Common myeloid progenitor, CD34-positive (primary cell): ENCODE measurements around the gene GNAO1.
"Not testable (repeated sequence)": the region's sequence is repeated elsewhere in the genome, so short reads cannot be mapped to it uniquely, and the experiment has no call there.

Experiments
- CTCF ChIA-PET: fragments of 350-600 bp; sonication (Branson Sonifier 250); formaldehyde crosslinking; loops from one replicate; lab custom pipeline; 2021; ENCODE audit warnings: antibody characterized with exemption; lab: Charles Lee
- POLR2A ChIA-PET: fragments of 350-600 bp; sonication (Branson Sonifier 250); formaldehyde crosslinking; loops from one replicate; lab custom pipeline; 2021; ENCODE audit warnings: antibody characterized with exemption; lab: Charles Lee
- DNase-seq, 3 donors: peaks; one replicate each; pipeline versions ENCODE4 v3.0.0 to v3.0.0-alpha.2; 2013
- H3K27ac ChIP-seq, 2 experiments: 1 replicate in 1 of 2; 2 replicates in 1 of 2; pipeline ENCODE4 v1.7.0; 2013; ENCODE audit warnings: inconsistent platforms in 2 of 2, low read length in 2 of 2, mild to moderate bottlenecking in 2 of 2, low read depth in 1 of 2, moderate library complexity in 1 of 2; ENCODE audit not compliant: severe bottlenecking in 2 of 2, insufficient read depth in 1 of 2, poor library complexity in 1 of 2
- H3K27me3 ChIP-seq, 5 experiments: replicated peaks in 2 of 5; 1 replicate in 3 of 5; 2 replicates in 2 of 5; pipeline versions ENCODE4 v1.6.1 to v1.7.0; 2013; ENCODE audit warnings: low read length in 4 of 5, mild to moderate bottlenecking in 2 of 5, moderate library complexity in 2 of 5, inconsistent platforms in 1 of 5; ENCODE audit not compliant: insufficient read depth in 5 of 5, control insufficient read depth in 4 of 5
- H3K36me3 ChIP-seq, 4 experiments: 1 replicate in 2 of 4; 2 replicates in 2 of 4; pipeline versions ENCODE4 v1.6.1 to v1.7.0; 2013; ENCODE audit warnings: low read length in 3 of 4, control low read depth in 1 of 4, mild to moderate bottlenecking in 1 of 4; ENCODE audit not compliant: control insufficient read depth in 4 of 4, insufficient read depth in 4 of 4
- H3K4me1 ChIP-seq, 4 experiments: 1 replicate in 3 of 4; 2 replicates in 1 of 4; pipeline versions ENCODE4 v1.6.1 to v1.7.1; 2013; ENCODE audit warnings: low read length in 3 of 4, mild to moderate bottlenecking in 3 of 4, control low read depth in 1 of 4, inconsistent platforms in 1 of 4, moderate library complexity in 1 of 4; ENCODE audit not compliant: control insufficient read depth in 4 of 4, insufficient read depth in 4 of 4; ENCODE audit errors: control extremely low read depth in 1 of 4
- H3K4me3 ChIP-seq, 7 experiments: 1 replicate in 4 of 7; 2 replicates in 3 of 7; pipeline versions ENCODE4 v1.5.1 to v1.7.0; 2013; ENCODE audit warnings: mild to moderate bottlenecking in 7 of 7, low read length in 6 of 7, moderate library complexity in 6 of 7, inconsistent platforms in 2 of 7, low read depth in 2 of 7, control low read depth in 1 of 7; ENCODE audit not compliant: insufficient read depth in 4 of 7, control insufficient read depth in 1 of 7; ENCODE audit errors: extremely low read depth in 1 of 7
- H3K9me3 ChIP-seq, 5 experiments: 1 replicate in 4 of 5; 2 replicates in 1 of 5; pipeline versions ENCODE4 v1.6.1 to v1.7.1; 2013; ENCODE audit warnings: low read length in 4 of 5, mild to moderate bottlenecking in 2 of 5, inconsistent platforms in 1 of 5, low read depth in 1 of 5, moderate library complexity in 1 of 5; ENCODE audit not compliant: control insufficient read depth in 4 of 5, insufficient read depth in 2 of 5; ENCODE audit errors: control extremely low read depth in 1 of 5
- WGBS: methylation state at CpG from one replicate; pipeline ENCODE4 v1.1.5; 2013; ENCODE audit not compliant: insufficient coverage; 5-methylcytosine and 5-hydroxymethylcytosine counted together

The GNAO1 gene

DNA sequence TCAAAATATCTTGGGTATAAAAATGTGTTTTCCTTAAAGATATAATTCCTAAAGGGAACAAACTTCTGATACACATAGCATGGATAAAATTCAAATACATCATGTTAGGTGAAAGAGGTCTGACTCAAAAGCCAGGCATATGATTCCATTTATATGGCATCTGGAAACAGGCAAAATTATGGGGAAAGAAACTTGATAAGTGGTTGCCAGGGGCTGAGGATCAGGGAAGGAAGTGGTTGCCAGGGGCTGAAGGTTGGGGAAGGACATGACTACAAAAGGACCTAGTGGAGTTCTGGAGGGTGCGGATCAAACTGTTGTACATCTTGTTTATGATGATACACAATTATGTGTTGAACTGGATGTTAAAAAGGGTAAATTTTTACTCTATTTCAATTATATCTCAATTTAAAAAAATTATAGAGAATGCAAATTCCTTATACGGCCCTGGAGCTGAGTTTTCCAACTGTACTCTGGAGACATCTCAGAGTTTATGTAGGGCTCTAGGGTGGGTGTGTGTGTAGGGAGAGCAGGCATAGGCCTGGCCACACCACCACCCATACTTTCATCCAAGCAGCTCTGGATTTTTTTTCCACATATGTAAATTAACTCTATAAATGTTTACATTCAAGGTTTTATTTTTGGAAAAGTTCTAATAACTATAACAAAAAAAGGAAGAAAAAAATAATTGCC is 179.0 kb downstream of the GNAO1 start:
- H3K4me1 ChIP-seq = no peaks in the 10 kb centered on the region
- H3K9me3 ChIP-seq = no peaks in the 10 kb centered on the region
- H3K27ac ChIP-seq = no peak overlapping the region
- H3K27me3 ChIP-seq = no peaks in the 10 kb centered on the region
- CTCF ChIA-PET = interaction anchor here (0.9 to 1.6 kb wide), 4 partner anchors 14 to 31 kb away, joined by 3 to 4 read pairs (median 4); no protein-coding TSS in a partner anchor
- WGBS = no CpG with 5 or more reads among the region's 2 CpGs
- no peak for DNase-seq
- H3K36me3 ChIP-seq = peaks cover 16 to 51% (median 34%) of the 10 kb centered on the region in 4 experiments
- H3K4me3 ChIP-seq = no peak overlapping the region
- POLR2A ChIA-PET = no interaction called here

GRCh38 chr16:56370875-56371659 is 179.8 kb downstream of the GNAO1 start:
- 82% methylated on average over 4 of the region's 6 CpGs for WGBS
- ChIA-PET CTCF (interaction anchor here (1.1 to 1.6 kb wide), 3 partner anchors 15 to 32 kb away, joined by 4 read pairs; no protein-coding TSS in a partner anchor), POLR2A (interaction anchor here (0.7 kb wide), 1 partner anchor 15 kb away, joined by 4 read pairs; no protein-coding TSS in a partner anchor)
- H3K9me3 ChIP-seq = no peaks in the 10 kb centered on the region
- no peak for DNase-seq
- no peak overlapping the region for H3K27ac ChIP-seq
- H3K36me3 ChIP-seq = peaks cover 19 to 49% (median 31%) of the 10 kb centered on the region in 4 experiments
- no peaks in the 10 kb centered on the region for H3K27me3 ChIP-seq
- no peak overlapping the region for H3K4me3 ChIP-seq
- H3K4me1 ChIP-seq = no peaks in the 10 kb centered on the region

DNA sequence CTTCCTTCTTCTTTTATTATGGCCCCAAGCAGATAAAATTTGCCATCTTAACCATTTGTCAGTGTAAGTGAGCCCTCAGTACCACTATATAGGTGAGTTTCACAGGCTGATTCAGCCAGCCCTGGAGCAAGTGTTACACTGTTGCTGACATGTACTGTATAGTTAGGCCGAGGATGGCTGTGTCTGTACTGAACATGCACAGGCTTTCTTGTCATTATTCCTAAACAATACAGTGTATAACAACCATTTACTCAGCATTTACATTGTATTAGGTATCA is 180.3 kb downstream of the GNAO1 start:
- Histone ChIP-seq H3K9me3 (no peaks in the 10 kb centered on the region), H3K4me1 (no peaks in the 10 kb centered on the region), H3K36me3 (peaks cover 16 to 47% (median 29%) of the 10 kb centered on the region in 4 experiments), H3K27ac (no peak overlapping the region), H3K27me3 (no peaks in the 10 kb centered on the region), H3K4me3 (no peak overlapping the region)
- CTCF ChIA-PET = interaction anchor here (1.5 kb wide), 1 partner anchor 15 kb away, joined by 4 read pairs; no protein-coding TSS in a partner anchor
- POLR2A ChIA-PET = interaction anchor here (0.7 kb wide), 1 partner anchor 15 kb away, joined by 4 read pairs; no protein-coding TSS in a partner anchor
- no CpG with 5 or more reads among the region's 1 CpG for WGBS
- DNase-seq = no peak

DNA sequence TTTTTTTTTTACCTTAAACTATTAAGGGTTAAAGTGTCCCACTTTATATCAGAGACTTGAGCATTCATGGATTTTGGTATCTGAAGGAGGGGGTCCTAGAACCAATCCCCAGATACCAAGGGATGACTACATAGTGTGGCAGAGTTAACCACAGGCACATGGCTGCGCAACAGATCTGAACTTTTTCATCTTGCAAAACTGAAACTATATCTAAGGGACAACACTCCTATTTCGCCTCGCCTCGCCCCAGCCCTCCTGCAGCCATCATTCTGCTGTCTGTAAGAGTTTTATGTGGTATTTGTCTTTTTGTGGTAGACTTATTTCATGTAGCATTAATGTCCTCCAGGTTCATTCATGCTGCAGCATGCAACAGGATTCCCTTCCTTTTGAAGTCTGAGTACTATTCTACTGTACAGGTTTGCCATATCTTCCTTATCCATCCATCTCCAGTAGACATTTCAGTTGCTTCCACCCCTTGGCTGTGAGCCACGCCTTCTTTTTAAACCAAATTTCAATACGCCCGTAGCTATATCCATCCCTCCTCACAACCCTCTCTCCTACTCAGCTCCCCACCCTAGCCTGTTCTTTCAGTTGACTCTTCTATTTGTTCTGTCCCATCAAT is 180.8 kb downstream of the GNAO1 start:
- H3K27me3 ChIP-seq = no peaks in the 10 kb centered on the region
- no peak overlapping the region for H3K27ac ChIP-seq
- H3K36me3 ChIP-seq = peaks cover 16 to 42% (median 27%) of the 10 kb centered on the region in 4 experiments
- CTCF ChIA-PET = no interaction called here
- DNase-seq = no peak
- POLR2A ChIA-PET = no interaction called here
- H3K9me3 ChIP-seq = no peaks in the 10 kb centered on the region
- WGBS = 97% methylated on average over 4 of the region's 7 CpGs
- no peak overlapping the region for H3K4me3 ChIP-seq
- no peaks in the 10 kb centered on the region for H3K4me1 ChIP-seq

GRCh38 chr16:56373003-56373402 is 181.7 kb downstream of the GNAO1 start:
- DNase-seq = no peak
- POLR2A ChIA-PET = no interaction called here
- Histone ChIP-seq H3K36me3 (peaks cover 16 to 36% (median 23%) of the 10 kb centered on the region in 4 experiments), H3K27ac (no peak overlapping the region), H3K4me1 (no peaks in the 10 kb centered on the region), H3K27me3 (no peaks in the 10 kb centered on the region), H3K9me3 (peaks cover 0 to 3% (median 0%) of the 10 kb centered on the region in 5 experiments), H3K4me3 (no peak overlapping the region)
- CTCF ChIA-PET = no interaction called here
- WGBS = no CpG with 5 or more reads among the region's 4 CpGs

GRCh38 chr16:56375792-56376191 is 184.5 kb downstream of the GNAO1 start:
- CTCF ChIA-PET = interaction anchor here (0.9 kb wide), 1 partner anchor 15 kb away, joined by 3 read pairs; no protein-coding TSS in a partner anchor
- Histone ChIP-seq H3K36me3 (peaks cover 16 to 44% (median 24%) of the 10 kb centered on the region in 4 experiments), H3K9me3 (peaks cover 0 to 29% (median 17%) of the 10 kb centered on the region in 5 experiments)
- POLR2A ChIA-PET, H3K27me3 ChIP-seq, H3K4me3 ChIP-seq, H3K4me1 ChIP-seq, DNase-seq, H3K27ac ChIP-seq: not testable (repeated sequence)
- no CpG with 5 or more reads among the region's 6 CpGs for WGBS
